ENCODE measurements around the gene KPNA2.
"Not testable (repeated sequence)": the region's sequence is repeated elsewhere in the genome, so short reads cannot be mapped to it uniquely, and the experiment has no call there.

The KPNA2 gene

GRCh38 chr17:67995570-67996263 lies 39.8 kb upstream of the KPNA2 start:
- no peak for TF ChIP-seq CTCF (IDR thresholded peaks at IDR 0.05; ENCODE audit: low read depth, low read length)
- no peak for DNase-seq (ENCODE audit: extremely low read depth, low read depth)

GRCh38 chr17:67996301-67997171 lies 39.0 kb upstream of the KPNA2 start, which contains the start of gene C17orf58:
TSS of gene C17orf58 (minus strand) at chr17:67996469. CDS start at chr17:67996198, 271 bp downstream.
- not testable (repeated sequence) for DNase-seq (ENCODE audit: extremely low read depth, low read depth)

GRCh38 chr17:67998466-67998865 lies 37.1 kb upstream of the KPNA2 start:
- TF ChIP-seq CTCF (IDR thresholded peaks at IDR 0.05; ENCODE audit: low read depth, low read length): no peak
- no peak for DNase-seq (ENCODE audit: extremely low read depth, low read depth)

- DNase-seq (ENCODE audit: extremely low read depth, low read depth): no peak
- TF ChIP-seq CTCF (IDR thresholded peaks at IDR 0.05; ENCODE audit: low read depth, low read length): no peak
Measured at GRCh38 chr17:67999291-67999911, 36.1 kb upstream of the KPNA2 start.

- DNase-seq (ENCODE audit: extremely low read depth, low read depth): no peak
- no peak for TF ChIP-seq CTCF (IDR thresholded peaks at IDR 0.05; ENCODE audit: low read depth, low read length)
Measured at GRCh38 chr17:68004201-68004600, 31.3 kb upstream of the KPNA2 start.

- no peak for TF ChIP-seq CTCF (IDR thresholded peaks at IDR 0.05; ENCODE audit: low read depth, low read length)
- DNase-seq (ENCODE audit: extremely low read depth, low read depth): no peak
Measured at GRCh38 chr17:68006797-68007196, 28.7 kb upstream of the KPNA2 start.

- peak; percentile 64 for TF ChIP-seq CTCF (IDR thresholded peaks at IDR 0.05; ENCODE audit: low read depth, low read length)
- no peak for DNase-seq (ENCODE audit: extremely low read depth, low read depth)
Measured at GRCh38 chr17:68011199-68011665, 24.3 kb upstream of the KPNA2 start.

Measured in AG09319 (cell line).